Measurements from ENCODE around the gene WDR36. TPM values are rescaled to one million over a fixed set of nuclear protein-coding genes. Genes with fewer than 3 reads are reported as not detected.

The WDR36 gene
- total and polyA plus RNA-seq, 2 experiments from 2014 or later, result 14.1 to 14.9 TPM

- Histone ChIP-seq H3K9me3 (ENCODE audit: low read depth) (no peaks in the 10 kb centered on the region), H3K27ac (no peak within 1 kb of the TSS), H3K4me3 (peak within 1 kb of the TSS; percentile 33), H3K27me3 (peaks cover 80% of the 10 kb centered on the region), H3K36me3 (no peaks in the 10 kb centered on the region), H3K4me1 (ENCODE audit: low read depth) (no peaks in the 10 kb centered on the region)
- no peak for DNase-seq (ENCODE audit: low read depth in 1 of 2, low spot score in 1 of 2)
- TF ChIP-seq CTCF (IDR thresholded peaks at IDR 0.05; ENCODE audit: low read depth, low read length), result no peak
Measured at GRCh38 chr5:111071413-111071812, 20.7 kb upstream of the WDR36 start, which contains the start of gene TSLP. Gene TSLP, plus strand, starts transcription at chr5:111071713. Its CDS starts 178 bp downstream, at chr5:111071891.

- H3K27me3 ChIP-seq, result peaks cover 66% of the 10 kb centered on the region
- H3K9me3 ChIP-seq (ENCODE audit: low read depth), result no peaks in the 10 kb centered on the region
- no peak overlapping the region for H3K27ac ChIP-seq
- H3K36me3 ChIP-seq, result no peaks in the 10 kb centered on the region
- DNase-seq (ENCODE audit: low read depth in 1 of 2, low spot score in 1 of 2), result peak; percentile 40 to 74
- H3K4me1 ChIP-seq (ENCODE audit: low read depth), result no peaks in the 10 kb centered on the region
- H3K4me3 ChIP-seq, result peak overlapping the region; percentile 33
- TF ChIP-seq CTCF (IDR thresholded peaks at IDR 0.05; ENCODE audit: low read depth, low read length), result peak; percentile 17
Measured at GRCh38 chr5:111072949-111073682, 19.0 kb upstream of the WDR36 start.

- Histone ChIP-seq H3K27ac (no peak overlapping the region), H3K27me3 (peaks cover 65% of the 10 kb centered on the region), H3K9me3 (ENCODE audit: low read depth) (no peaks in the 10 kb centered on the region), H3K4me3 (peak overlapping the region; percentile 33), H3K4me1 (ENCODE audit: low read depth) (no peaks in the 10 kb centered on the region), H3K36me3 (no peaks in the 10 kb centered on the region)
- DNase-seq (ENCODE audit: low read depth in 1 of 2, low spot score in 1 of 2), result no peak
- no peak for TF ChIP-seq CTCF (IDR thresholded peaks at IDR 0.05; ENCODE audit: low read depth, low read length)
Measured at GRCh38 chr5:111074244-111074643, 17.9 kb upstream of the WDR36 start.

GRCh38 chr5:111075520-111075919 is 16.6 kb upstream of the WDR36 start:
- no peaks in the 10 kb centered on the region for H3K36me3 ChIP-seq
- TF ChIP-seq CTCF (IDR thresholded peaks at IDR 0.05; ENCODE audit: low read depth, low read length), result no peak
- H3K27ac ChIP-seq, result no peak overlapping the region
- no peaks in the 10 kb centered on the region for H3K4me1 ChIP-seq (ENCODE audit: low read depth)
- H3K4me3 ChIP-seq, result no peak overlapping the region
- no peaks in the 10 kb centered on the region for H3K9me3 ChIP-seq (ENCODE audit: low read depth)
- H3K27me3 ChIP-seq, result peaks cover 65% of the 10 kb centered on the region
- peak in 1 of 2 donors; percentile 93 for DNase-seq (ENCODE audit: low read depth in 1 of 2, low spot score in 1 of 2)

GRCh38 chr5:111076091-111076490 is 16.1 kb upstream of the WDR36 start:
- peaks cover 64% of the 10 kb centered on the region for H3K27me3 ChIP-seq
- H3K4me1 ChIP-seq (ENCODE audit: low read depth), result no peaks in the 10 kb centered on the region

More at GRCh38 chr5:111076091-111076490, 16.1 kb upstream of the WDR36 start:
- H3K4me3 ChIP-seq, result no peak overlapping the region
- no peaks in the 10 kb centered on the region for H3K9me3 ChIP-seq (ENCODE audit: low read depth)
- no peaks in the 10 kb centered on the region for H3K36me3 ChIP-seq
- no peak overlapping the region for H3K27ac ChIP-seq
- DNase-seq (ENCODE audit: low read depth in 1 of 2, low spot score in 1 of 2), result peak in 1 of 2 donors; percentile 42
- no peak for TF ChIP-seq CTCF (IDR thresholded peaks at IDR 0.05; ENCODE audit: low read depth, low read length)
